ENCODE data around the gene SRPRB. TPM values are rescaled to one million over a fixed set of nuclear protein-coding genes. Genes with fewer than 3 reads are reported as not detected.

The SRPRB gene
- total RNA-seq, 1 experiment from 2014 or later = 113 TPM

DNA sequence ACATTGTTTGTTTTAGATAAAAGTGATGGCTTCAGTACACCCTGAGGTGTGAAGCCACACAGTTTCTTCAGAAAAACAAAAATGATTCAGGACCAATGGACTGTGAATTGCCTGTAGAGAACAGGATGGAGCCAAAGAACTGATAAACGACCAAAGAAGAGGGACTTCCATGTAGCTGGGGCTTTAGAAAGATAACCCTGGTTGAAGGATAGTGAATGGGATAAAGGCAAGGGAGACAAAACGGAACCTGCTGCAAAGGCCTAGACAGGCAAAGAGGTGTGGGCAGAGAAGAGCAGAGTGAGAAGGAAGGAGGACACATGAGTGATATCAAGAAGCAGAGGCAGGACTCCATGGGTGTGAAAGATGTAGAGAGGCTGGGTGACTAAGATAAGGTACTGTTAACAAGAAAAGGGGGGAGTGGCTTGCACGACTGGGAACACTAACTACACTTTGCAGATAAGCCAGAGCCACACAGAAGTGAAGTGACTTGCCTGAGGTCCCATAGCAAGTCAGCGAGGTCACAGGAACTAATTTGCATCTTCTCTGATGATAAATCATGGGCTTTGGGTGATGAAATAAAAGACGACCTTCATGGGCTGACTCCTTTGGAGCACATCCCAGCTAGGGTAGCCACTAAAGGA, 45.8 kb downstream of the SRPRB start:
- CTCF ChIA-PET = interaction anchor here (0.6 kb wide), 1 partner anchor 9 kb away, joined by 3 read pairs; no protein-coding TSS in a partner anchor
- H3K4me3 Mint-ChIP-seq (ENCODE audit: low read depth, unreplicated experiment) = no peak overlapping the region
- peaks cover 90% of the 10 kb centered on the region for H3K27me3 Mint-ChIP-seq (ENCODE audit: unreplicated experiment)
- BruUV-seq (replicated peaks) = no TSS peak
- intact Hi-C loops (cut with micrococcal nuclease; ENCODE audit: unreplicated experiment) = no loop called here
- H3K4me1 Mint-ChIP-seq (ENCODE audit: low read depth, unreplicated experiment) = no peaks in the 10 kb centered on the region
- TF ChIP-seq, protein P1, sequence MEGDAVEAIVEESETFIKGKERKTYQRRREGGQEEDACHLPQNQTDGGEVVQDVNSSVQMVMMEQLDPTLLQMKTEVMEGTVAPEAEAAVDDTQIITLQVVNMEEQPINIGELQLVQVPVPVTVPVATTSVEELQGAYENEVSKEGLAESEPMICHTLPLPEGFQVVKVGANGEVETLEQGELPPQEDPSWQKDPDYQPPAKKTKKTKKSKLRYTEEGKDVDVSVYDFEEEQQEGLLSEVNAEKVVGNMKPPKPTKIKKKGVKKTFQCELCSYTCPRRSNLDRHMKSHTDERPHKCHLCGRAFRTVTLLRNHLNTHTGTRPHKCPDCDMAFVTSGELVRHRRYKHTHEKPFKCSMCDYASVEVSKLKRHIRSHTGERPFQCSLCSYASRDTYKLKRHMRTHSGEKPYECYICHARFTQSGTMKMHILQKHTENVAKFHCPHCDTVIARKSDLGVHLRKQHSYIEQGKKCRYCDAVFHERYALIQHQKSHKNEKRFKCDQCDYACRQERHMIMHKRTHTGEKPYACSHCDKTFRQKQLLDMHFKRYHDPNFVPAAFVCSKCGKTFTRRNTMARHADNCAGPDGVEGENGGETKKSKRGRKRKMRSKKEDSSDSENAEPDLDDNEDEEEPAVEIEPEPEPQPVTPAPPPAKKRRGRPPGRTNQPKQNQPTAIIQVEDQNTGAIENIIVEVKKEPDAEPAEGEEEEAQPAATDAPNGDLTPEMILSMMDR (IDR thresholded peaks at IDR 0.05; ENCODE audit: unreplicated experiment) = no peak
- H3K36me3 Mint-ChIP-seq (ENCODE audit: insufficient read depth, unreplicated experiment) = no peaks in the 10 kb centered on the region
- no peaks in the 10 kb centered on the region for H3K9me3 Mint-ChIP-seq (ENCODE audit: low read depth, unreplicated experiment)
- DNase-seq = no peak
- no peak overlapping the region for H3K27ac Mint-ChIP-seq (ENCODE audit: unreplicated experiment)

DNA sequence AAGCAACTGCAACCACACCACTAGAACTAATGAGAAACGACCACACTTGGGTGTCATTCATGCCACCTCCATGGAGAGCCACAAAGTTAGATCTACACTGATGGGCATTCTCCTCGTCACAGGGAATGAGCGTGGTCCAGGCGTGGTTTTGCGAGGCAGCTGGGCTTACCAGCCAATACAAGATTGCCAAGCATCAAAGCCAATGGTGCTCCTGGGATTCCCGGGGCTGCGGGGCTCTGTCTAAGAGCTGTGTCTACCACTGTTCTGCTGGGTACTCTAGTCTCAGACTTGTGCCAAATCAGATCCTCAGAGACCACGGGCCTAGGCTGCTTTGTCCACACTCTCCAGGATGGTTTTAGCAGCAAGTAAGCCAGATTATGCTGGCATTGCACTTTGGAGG, 46.3 kb downstream of the SRPRB start:
- H3K4me3 Mint-ChIP-seq (ENCODE audit: low read depth, unreplicated experiment) = no peak overlapping the region
- no peak overlapping the region for H3K27ac Mint-ChIP-seq (ENCODE audit: unreplicated experiment)
- TF ChIP-seq, protein P1 (IDR thresholded peaks at IDR 0.05; ENCODE audit: unreplicated experiment) = no peak
- CTCF ChIA-PET = no interaction called here
- no peaks in the 10 kb centered on the region for H3K4me1 Mint-ChIP-seq (ENCODE audit: low read depth, unreplicated experiment)
- intact Hi-C loops (cut with micrococcal nuclease; ENCODE audit: unreplicated experiment) = no loop called here
- H3K9me3 Mint-ChIP-seq (ENCODE audit: low read depth, unreplicated experiment) = no peaks in the 10 kb centered on the region
- DNase-seq = no peak
- H3K27me3 Mint-ChIP-seq (ENCODE audit: unreplicated experiment) = peaks cover 90% of the 10 kb centered on the region
- BruUV-seq (replicated peaks) = no TSS peak
- H3K36me3 Mint-ChIP-seq (ENCODE audit: insufficient read depth, unreplicated experiment) = no peaks in the 10 kb centered on the region

DNA sequence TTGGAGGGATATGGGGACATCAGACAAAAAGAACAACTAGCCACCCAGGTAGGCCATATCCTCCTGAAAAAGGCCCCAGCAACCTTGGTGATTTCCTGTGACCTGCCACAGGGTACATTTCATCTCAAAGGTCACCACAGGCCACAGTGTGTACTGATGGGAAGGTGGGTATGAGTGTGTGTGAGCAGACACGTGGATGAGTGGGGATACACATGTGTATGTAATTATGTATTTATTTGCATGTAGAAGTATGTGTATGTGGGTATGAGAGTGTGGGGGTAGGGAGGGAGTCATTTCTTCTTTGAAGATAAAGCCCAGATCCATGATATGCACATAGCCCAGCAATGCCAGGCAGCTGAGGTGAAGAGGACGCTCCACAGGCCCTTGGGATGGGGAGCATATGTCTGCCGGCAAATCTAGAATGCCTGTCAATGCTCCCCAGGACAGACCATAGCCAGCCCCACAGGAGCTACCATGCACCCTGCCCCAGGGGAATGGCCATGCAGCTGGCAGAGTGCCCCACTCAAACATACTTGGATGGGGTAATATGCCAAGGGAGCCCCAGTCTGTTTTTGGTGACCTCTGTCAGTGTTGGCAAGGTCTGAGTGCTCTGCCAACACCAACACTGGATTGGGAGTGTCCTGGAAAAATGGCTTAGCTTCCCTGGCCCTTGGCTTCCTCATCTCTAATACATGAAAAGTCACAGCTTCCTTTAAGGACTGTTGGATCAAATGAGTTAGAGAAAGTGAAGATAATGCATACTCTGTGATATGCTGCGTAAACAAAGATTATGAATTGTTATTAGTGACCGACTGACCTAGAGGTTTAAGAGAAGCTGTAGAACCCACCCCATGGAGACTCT, 47.7 kb downstream of the SRPRB start:
- Mint-ChIP-seq H3K4me1 (ENCODE audit: low read depth, unreplicated experiment) (no peaks in the 10 kb centered on the region), H3K27ac (ENCODE audit: unreplicated experiment) (no peak overlapping the region), H3K9me3 (ENCODE audit: low read depth, unreplicated experiment) (no peaks in the 10 kb centered on the region), H3K27me3 (ENCODE audit: unreplicated experiment) (peaks cover 90% of the 10 kb centered on the region), H3K4me3 (ENCODE audit: low read depth, unreplicated experiment) (no peak overlapping the region), H3K36me3 (ENCODE audit: insufficient read depth, unreplicated experiment) (no peaks in the 10 kb centered on the region)
- BruUV-seq (replicated peaks) = no TSS peak
- TF ChIP-seq, protein P1 (IDR thresholded peaks at IDR 0.05; ENCODE audit: unreplicated experiment) = no peak
- no peak for DNase-seq
- CTCF ChIA-PET = interaction anchor here (0.6 to 1.8 kb wide), 2 partner anchors 23 to 70 kb away, joined by 3 read pairs; no protein-coding TSS in a partner anchor
- intact Hi-C loops (cut with micrococcal nuclease; ENCODE audit: unreplicated experiment) = no loop called here

DNA sequence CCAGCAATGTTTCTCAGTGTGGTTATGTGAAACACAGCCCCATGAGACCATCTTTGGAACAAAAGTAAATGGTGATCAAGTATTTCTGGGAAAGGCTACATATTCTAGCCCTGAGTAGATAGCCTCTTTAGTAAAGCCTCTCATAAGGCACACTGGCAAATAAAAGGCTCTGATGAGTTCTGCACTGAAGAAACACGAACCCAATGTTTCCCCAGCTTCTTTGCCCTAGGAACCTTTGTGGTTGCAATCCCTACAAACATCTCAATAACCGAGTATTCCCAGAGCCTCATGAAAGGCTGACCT, 48.3 kb downstream of the SRPRB start:
- H3K27ac Mint-ChIP-seq (ENCODE audit: unreplicated experiment) = no peak overlapping the region
- H3K27me3 Mint-ChIP-seq (ENCODE audit: unreplicated experiment) = peaks cover 89% of the 10 kb centered on the region
- no peak overlapping the region for H3K4me3 Mint-ChIP-seq (ENCODE audit: low read depth, unreplicated experiment)
- H3K9me3 Mint-ChIP-seq (ENCODE audit: low read depth, unreplicated experiment) = no peaks in the 10 kb centered on the region
- CTCF ChIA-PET = interaction anchor here (0.6 to 1.8 kb wide), 2 partner anchors 22 to 69 kb away, joined by 3 read pairs; no protein-coding TSS in a partner anchor
- no peaks in the 10 kb centered on the region for H3K4me1 Mint-ChIP-seq (ENCODE audit: low read depth, unreplicated experiment)
- H3K36me3 Mint-ChIP-seq (ENCODE audit: insufficient read depth, unreplicated experiment) = no peaks in the 10 kb centered on the region
- TF ChIP-seq, protein P1 (IDR thresholded peaks at IDR 0.05; ENCODE audit: unreplicated experiment) = no peak
- no peak for DNase-seq
- no TSS peak for BruUV-seq (replicated peaks)
- intact Hi-C loops (cut with micrococcal nuclease; ENCODE audit: unreplicated experiment) = no loop called here
